NB4 (cell line): Measurements from ENCODE around the gene EXOC4.

ENCODE experiments used
- DNase-seq: peaks from one replicate; pipeline ENCODE4 v3.0.0; 2010; ENCODE audit warnings: low read depth
- H3K4me3 ChIP-seq: one replicate; pipeline ENCODE4 v1.5.1; 2011; ENCODE audit warnings: mild to moderate bottlenecking, low read depth, low read length, moderate library complexity
- CTCF ChIP-seq: IDR thresholded peaks from one replicate; pipeline ENCODE4 v1.5.1; 2012; ENCODE audit warnings: low read depth, low read length
- MAX ChIP-seq: IDR thresholded peaks from 2 replicates; pipeline ENCODE4 v1.6.1; 2011; ENCODE audit warnings: low read depth, low read length
- MYC ChIP-seq: IDR thresholded peaks from 2 replicates; pipeline ENCODE4 v1.6.1; 2011; ENCODE audit warnings: low read depth, low read length
- POLR2A ChIP-seq: IDR thresholded peaks from 2 replicates; pipeline ENCODE4 v1.6.1; 2011; ENCODE audit warnings: mild to moderate bottlenecking; ENCODE audit not compliant: insufficient read length; ENCODE audit errors: extremely low read depth

EXOC4 gene

GRCh38 chr7:133606991-133607390 is 354.1 kb downstream of the EXOC4 start:
- no peak overlapping the region for H3K4me3 ChIP-seq
- DNase-seq: no peak
- TF ChIP-seq POLR2A: no peak
- no peak for TF ChIP-seq MAX
- TF ChIP-seq CTCF: no peak

GRCh38 chr7:133609806-133610205 is 356.9 kb downstream of the EXOC4 start:
- no peak for DNase-seq
- no peak for TF ChIP-seq MAX
- no peak for TF ChIP-seq CTCF
- no peak for TF ChIP-seq POLR2A
- no peak for TF ChIP-seq MYC
- H3K4me3 ChIP-seq: no peak overlapping the region

- no peak overlapping the region for H3K4me3 ChIP-seq
- DNase-seq: no peak
- no peak for TF ChIP-seq POLR2A
- TF ChIP-seq MYC: no peak
- TF ChIP-seq MAX: no peak
- TF ChIP-seq CTCF: no peak
These were observed 359.1 kb downstream of the EXOC4 start for GRCh38 chr7:133611955-133612354.

GRCh38 chr7:133613250-133613790 is 360.4 kb downstream of the EXOC4 start:
- no peak overlapping the region for H3K4me3 ChIP-seq
- no peak for DNase-seq
- TF ChIP-seq MAX (no peak), POLR2A (no peak), MYC (no peak), CTCF (no peak)

- no peak for DNase-seq
- H3K4me3 ChIP-seq: no peak overlapping the region
- TF ChIP-seq POLR2A (no peak), MAX (no peak)
These were observed 361.4 kb downstream of the EXOC4 start for GRCh38 chr7:133614251-133614650.

- no peak for TF ChIP-seq MAX
- no peak for TF ChIP-seq CTCF
- no peak for TF ChIP-seq MYC
- no peak for TF ChIP-seq POLR2A
- H3K4me3 ChIP-seq: no peak overlapping the region
- no peak for DNase-seq
These were observed 366.1 kb downstream of the EXOC4 start for GRCh38 chr7:133618970-133619369.
